Activated T-cell treated with anti-CD3 and anti-CD28 coated beads, Interleukin-2, amount 50 U/mL, for 24 hours (primary cell): Measurements from ENCODE around the gene CASP2.
A peak's percentile ranks its signal among the peaks of the same experiment; 100 is the strongest.

Experiments used
- DNase-seq: peaks from one replicate; pipeline ENCODE4 v3.0.0-alpha.2; 2020
- H3K27ac Mint-ChIP-seq: 2 replicates; pipeline ENCODE4 v1.8.0; 2020; ENCODE audit warnings: mild to moderate bottlenecking, mixed read lengths
- H3K27me3 Mint-ChIP-seq: 2 replicates; pipeline ENCODE4 v1.8.0; 2020; ENCODE audit warnings: mixed read lengths
- H3K36me3 Mint-ChIP-seq: 2 replicates; pipeline ENCODE4 v1.8.0; 2020; ENCODE audit warnings: low read depth, mixed read lengths
- H3K4me1 Mint-ChIP-seq: 2 replicates; pipeline ENCODE4 v1.8.0; 2020; ENCODE audit warnings: low read depth, mixed read lengths
- H3K4me3 Mint-ChIP-seq: 2 replicates; pipeline ENCODE4 v1.8.0; 2020; ENCODE audit warnings: mild to moderate bottlenecking, moderate library complexity, mixed read lengths
- H3K9me3 Mint-ChIP-seq: 2 replicates; pipeline ENCODE4 v1.8.0; 2020; ENCODE audit warnings: mixed read lengths

Gene CASP2

DNA sequence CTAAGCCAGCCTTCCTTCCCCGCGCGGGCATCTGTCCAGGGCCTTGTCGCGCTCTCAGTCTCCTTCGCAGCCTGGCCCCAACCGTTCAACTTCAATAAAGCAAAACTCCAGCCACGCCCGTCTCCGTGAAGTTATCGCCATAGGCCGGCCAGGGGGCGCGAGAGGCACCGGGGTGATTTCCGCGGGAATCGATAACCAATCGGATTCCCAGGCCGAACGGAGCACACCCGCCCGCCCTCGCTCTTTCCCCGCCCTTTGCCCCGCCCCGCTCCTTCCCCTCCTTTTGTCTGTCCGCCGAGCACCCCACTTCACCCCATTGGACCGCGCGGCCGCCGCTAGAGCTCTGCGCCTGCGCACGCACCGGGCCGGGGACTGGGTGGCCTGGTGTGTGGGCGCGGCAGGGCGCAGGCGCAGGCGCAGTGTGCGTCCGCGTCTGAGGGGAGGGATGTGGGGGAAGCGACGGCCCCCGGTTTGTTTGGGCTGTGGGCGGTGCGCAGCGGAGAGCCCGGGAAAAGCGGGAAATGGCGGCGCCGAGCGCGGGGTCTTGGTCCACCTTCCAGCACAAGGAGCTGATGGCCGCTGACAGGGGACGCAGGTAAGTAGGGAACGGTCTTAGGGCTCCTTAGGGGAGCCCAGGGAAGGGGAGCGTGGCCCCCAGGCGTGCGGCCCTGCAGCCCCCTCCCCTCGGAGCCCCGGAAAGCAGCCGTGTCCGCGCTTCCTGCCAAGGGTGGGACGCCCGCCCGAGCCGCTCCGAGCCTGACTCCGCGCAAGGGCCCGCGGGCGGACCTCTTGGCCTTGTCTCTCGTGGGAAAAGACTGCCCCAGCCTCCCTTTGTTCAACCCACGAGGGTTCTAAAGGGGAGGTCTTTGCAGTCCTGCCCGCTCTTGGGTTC lies at the start of gene CASP2:
Gene CASP2, plus strand, starts transcription at position 417 of the 892 bp plus-strand sequence. Its CDS starts 105 bp downstream, at position 522.
- peak; percentile 98 for DNase-seq
- H3K4me3 Mint-ChIP-seq = peak within 1 kb of the TSS; percentile 92

DNA sequence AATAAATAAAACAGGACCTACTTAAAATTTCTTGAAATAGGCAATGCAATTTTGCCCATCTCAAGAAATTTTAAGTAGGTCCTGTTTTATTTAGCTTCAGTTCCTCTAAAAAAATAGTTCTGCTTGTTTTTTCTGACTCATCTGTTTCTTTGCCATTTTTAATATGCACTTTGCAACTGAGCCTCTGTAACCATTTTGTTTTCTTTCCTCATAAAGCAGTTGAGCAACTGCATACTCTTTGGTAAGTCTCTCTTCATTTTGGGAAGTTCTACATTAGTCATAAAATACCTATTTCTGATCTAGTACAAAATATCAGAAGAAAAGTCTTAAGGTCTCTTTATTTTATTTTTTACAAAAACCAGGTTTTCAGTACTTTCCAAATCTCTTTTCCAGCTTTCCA lies 48.3 kb upstream of the CASP2 start:
- DNase-seq = no peak
- Mint-ChIP-seq H3K36me3 (no peaks in the 10 kb centered on the region), H3K4me1 (peaks cover 24% of the 10 kb centered on the region), H3K27me3 (no peaks in the 10 kb centered on the region), H3K27ac (peak overlapping the region; percentile 41), H3K4me3 (no peak overlapping the region), H3K9me3 (peaks cover 21% of the 10 kb centered on the region)

More for the DNA sequence above, at the start of gene CASP2:
- Mint-ChIP-seq H3K27me3 (no peaks in the 10 kb centered on the region), H3K4me1 (peaks cover 48% of the 10 kb centered on the region), H3K36me3 (peaks cover 52% of the 10 kb centered on the region), H3K27ac (peak within 1 kb of the TSS; percentile 97), H3K9me3 (peaks cover 7% of the 10 kb centered on the region)

DNA sequence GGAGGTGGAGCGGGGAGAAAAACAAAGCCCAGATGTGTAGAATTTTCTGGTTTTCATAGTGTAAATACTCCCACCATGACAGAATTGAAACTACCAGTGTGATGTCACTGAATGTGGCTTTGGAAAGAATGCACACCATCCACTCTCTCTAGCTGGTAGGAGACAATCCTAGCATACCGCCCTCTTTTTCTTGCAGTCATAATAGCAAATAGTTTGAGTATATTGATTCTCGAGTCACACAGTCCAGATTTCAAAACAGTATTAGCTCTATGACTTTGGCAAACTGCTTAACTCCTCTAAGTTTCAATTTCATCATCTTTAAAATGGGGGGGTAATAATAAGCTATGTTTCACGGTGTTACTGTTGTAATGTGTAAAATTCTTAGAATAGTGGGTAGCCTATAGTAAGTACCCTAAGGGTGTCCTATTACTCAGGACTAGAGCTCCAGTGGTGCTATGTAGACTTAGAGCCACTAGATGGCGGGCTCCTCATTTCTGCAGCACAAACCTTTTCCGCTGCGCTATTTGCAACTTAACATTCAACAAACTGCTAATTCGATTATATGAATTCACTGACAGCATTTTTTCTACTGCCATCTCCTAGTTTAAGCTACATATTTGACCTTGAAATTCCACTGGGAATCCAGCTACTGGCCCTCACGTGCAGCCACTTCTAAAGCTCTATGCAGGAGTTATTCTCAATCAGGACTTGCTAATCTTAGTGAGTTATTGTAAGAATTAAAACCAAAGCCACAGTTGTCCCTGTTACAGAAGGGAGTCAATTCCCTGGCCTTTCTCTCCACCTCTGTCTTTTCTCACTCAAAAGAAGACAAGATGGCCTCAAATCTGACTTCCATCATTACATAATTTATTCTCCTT lies 47.6 kb upstream of the CASP2 start:
- H3K36me3 Mint-ChIP-seq = no peaks in the 10 kb centered on the region
- no peaks in the 10 kb centered on the region for H3K27me3 Mint-ChIP-seq
- H3K9me3 Mint-ChIP-seq = peaks cover 17% of the 10 kb centered on the region
- H3K4me3 Mint-ChIP-seq = no peak overlapping the region
- H3K27ac Mint-ChIP-seq = peak overlapping the region; percentile 41
- peak; percentile 64 for DNase-seq
- peaks cover 31% of the 10 kb centered on the region for H3K4me1 Mint-ChIP-seq

DNA sequence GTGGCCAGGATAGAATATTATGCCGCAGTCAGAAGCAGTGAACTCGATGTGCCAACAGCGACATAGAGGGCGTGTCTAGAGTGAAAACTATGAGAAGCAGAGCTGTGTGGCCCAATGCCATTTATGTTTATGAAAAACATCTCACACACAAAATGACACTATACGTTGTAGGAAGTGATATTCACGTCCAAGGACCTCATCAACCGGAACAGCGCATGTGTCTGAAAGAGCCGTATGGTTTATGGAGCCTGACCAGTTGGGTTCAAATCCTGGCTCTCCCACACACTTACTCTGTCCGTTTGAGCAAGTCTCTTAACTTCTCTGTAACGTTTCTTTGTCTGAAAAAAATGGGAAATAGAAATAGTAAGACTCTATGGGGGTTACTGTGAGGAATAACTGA lies 45.8 kb upstream of the CASP2 start:
- H3K36me3 Mint-ChIP-seq = no peaks in the 10 kb centered on the region

DNA sequence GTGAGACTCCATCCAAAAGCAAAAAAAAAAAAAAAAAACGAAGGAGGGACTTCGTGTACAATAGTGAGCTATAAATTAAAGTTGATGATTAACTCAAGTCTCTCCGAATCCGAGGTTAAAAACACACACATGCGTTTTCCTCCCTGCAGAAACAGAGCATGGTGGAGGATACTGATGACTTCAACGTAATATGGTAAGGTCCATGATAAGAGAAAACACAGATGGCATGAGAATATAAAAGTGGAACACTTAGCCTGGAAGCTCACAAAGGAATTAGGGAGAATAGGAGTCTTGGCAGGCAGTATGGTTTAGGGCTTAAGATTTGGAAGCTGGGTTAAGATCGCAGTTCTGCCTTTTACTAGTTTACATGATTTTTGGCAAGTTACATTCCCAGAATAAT lies 45.0 kb upstream of the CASP2 start:
- DNase-seq = no peak
- Mint-ChIP-seq H3K27ac (no peak overlapping the region), H3K27me3 (no peaks in the 10 kb centered on the region), H3K36me3 (no peaks in the 10 kb centered on the region), H3K9me3 (no peaks in the 10 kb centered on the region), H3K4me3 (no peak overlapping the region), H3K4me1 (peaks cover 52% of the 10 kb centered on the region)

More for the DNA sequence above, 45.8 kb upstream of the CASP2 start:
- H3K4me1 Mint-ChIP-seq = peaks cover 48% of the 10 kb centered on the region
- no peaks in the 10 kb centered on the region for H3K27me3 Mint-ChIP-seq
- peaks cover 2% of the 10 kb centered on the region for H3K9me3 Mint-ChIP-seq
- DNase-seq = no peak
- no peak overlapping the region for H3K4me3 Mint-ChIP-seq
- no peak overlapping the region for H3K27ac Mint-ChIP-seq

DNA sequence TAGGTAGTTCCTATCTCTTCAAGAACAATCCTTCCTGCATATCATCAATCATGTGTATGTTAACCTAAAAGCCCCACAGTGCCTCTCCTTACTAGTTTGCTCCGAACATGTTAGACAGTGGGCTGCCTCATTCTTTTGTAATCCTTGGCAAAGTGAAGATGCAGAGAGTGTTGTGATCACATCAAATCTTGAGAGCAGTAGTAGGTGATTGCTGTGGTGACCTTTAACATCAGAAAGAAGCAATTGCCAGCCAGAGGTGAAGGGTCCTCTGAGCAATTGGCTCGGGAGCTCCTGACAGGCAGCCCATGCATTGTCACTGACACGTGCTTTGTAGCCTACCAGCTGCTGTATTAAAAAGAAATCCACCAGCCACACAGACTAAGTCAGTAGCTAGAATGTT lies 44.5 kb upstream of the CASP2 start:
- Mint-ChIP-seq H3K27me3 (no peaks in the 10 kb centered on the region), H3K9me3 (no peaks in the 10 kb centered on the region), H3K27ac (no peak overlapping the region), H3K4me3 (no peak overlapping the region), H3K36me3 (no peaks in the 10 kb centered on the region), H3K4me1 (peaks cover 56% of the 10 kb centered on the region)
- DNase-seq = no peak

DNA sequence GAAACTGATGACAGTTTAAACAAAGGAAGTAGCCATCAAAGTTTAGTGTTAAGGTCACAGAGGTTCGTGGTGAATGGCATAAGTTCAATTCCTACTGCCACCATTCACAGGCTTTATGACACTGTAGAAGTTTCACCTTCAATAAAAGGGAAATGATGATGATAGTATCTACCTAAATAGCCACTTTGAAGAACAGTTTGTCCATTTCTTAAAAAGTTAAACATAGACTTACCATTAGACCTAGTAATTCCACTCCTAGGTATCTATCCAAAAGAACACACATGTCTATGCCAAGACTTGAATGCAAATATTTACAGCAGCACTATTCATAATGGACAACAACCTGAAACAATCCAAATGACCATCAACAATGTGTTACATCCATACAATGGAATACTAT lies 43.8 kb upstream of the CASP2 start:
- Mint-ChIP-seq H3K27ac (no peak overlapping the region), H3K27me3 (no peaks in the 10 kb centered on the region), H3K4me1 (peaks cover 63% of the 10 kb centered on the region), H3K9me3 (peaks cover 2% of the 10 kb centered on the region), H3K36me3 (peaks cover 2% of the 10 kb centered on the region), H3K4me3 (no peak overlapping the region)
- DNase-seq = no peak

DNA sequence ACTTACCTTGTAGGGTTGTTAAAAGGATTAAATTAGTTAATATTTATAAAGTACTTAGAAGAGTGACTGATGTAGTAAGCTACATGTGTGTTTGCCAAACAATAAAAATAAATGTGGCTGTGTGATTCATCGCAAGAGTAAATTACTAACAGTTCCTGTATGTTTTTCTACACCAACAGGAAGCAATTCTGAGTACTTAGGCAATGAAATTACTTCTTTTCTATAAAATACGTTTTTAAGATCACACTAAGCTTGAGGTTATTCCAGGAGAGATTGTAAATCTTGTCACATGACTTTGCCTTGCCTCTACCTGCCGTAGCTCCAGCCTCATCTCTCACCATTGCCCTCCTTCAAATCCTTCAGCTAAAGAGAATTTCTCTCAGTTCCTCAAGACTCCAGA lies 43.0 kb upstream of the CASP2 start:
- Mint-ChIP-seq H3K27me3 (no peaks in the 10 kb centered on the region), H3K4me3 (no peak overlapping the region), H3K36me3 (peaks cover 2% of the 10 kb centered on the region), H3K4me1 (peaks cover 69% of the 10 kb centered on the region), H3K27ac (peak overlapping the region; percentile 74), H3K9me3 (peaks cover 2% of the 10 kb centered on the region)
- DNase-seq = no peak

DNA sequence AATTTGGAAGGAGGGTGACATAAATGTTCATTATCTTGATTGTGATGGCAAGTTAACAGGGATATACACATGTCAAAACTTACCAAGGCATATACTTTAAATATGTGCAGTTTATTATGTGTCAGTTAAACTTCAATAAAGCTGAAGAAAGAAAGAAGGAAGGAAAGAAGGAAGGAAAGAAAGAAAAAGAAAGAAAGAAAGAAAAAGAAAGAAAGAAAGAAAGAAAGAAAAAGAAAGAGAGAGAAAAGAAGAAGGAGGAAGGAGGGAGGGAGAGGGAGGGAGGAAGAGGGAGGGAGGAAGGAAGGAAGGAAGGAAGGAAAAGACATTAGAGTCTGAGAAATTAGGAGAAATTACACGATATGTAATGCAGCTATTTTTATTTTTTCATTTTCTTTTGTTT lies 40.8 kb upstream of the CASP2 start:
- Mint-ChIP-seq H3K36me3 (peaks cover 6% of the 10 kb centered on the region), H3K9me3 (peaks cover 2% of the 10 kb centered on the region), H3K27me3 (no peaks in the 10 kb centered on the region), H3K27ac (no peak overlapping the region), H3K4me1 (peaks cover 81% of the 10 kb centered on the region), H3K4me3 (no peak overlapping the region)
- DNase-seq = no peak

DNA sequence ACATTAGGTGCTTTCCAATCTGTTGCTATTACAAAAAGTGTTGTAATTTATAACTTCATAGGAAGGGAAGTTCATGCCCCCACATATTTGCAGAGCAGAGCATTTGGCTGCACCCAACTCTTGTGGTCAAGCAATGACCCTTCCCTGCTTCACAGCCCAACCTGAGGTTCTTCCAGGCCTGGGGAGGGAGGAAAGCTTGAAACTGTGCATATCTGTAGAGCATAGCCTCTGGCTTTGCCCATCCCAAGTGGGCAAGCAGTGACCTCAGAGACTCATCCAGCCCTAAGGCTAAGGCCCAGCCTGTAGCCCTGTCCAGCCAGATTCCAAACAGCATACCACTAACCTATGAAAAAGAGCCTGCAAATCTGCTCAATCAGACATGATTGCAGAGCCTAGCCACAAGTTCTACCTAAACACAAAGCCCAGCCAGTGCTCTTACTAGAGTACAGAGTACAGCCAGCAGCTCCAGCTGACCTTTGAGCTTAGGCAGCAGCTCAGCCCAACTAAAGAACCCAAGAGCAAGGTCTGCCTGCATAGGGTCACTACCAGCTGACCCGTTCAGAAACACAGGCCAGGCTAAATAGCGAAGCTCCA lies 39.3 kb upstream of the CASP2 start:
- H3K27me3 Mint-ChIP-seq = no peaks in the 10 kb centered on the region
- H3K4me3 Mint-ChIP-seq = no peak overlapping the region
- peaks cover 86% of the 10 kb centered on the region for H3K4me1 Mint-ChIP-seq
- DNase-seq = no peak
- H3K27ac Mint-ChIP-seq = peak overlapping the region; percentile 14
- H3K9me3 Mint-ChIP-seq = peaks cover 7% of the 10 kb centered on the region
- H3K36me3 Mint-ChIP-seq = peaks cover 10% of the 10 kb centered on the region

DNA sequence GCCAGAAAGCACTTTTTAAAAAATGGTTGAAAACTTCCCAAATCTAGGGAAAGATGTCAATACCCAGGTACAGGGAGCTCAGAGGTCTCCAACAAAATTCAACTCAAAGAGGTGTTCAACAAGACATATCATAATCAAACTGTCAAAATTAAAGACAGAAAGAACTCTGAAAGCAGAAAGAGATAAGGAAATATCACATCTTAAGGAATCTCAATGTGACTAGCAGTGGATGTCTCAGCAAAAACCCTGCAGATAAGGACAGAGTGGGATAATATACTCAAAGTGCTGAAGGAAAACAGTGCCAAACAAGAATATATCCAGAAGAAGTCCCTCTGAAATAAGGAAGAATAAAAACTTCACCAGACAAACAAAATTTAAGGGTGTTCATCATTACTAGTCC lies 38.0 kb upstream of the CASP2 start:
- DNase-seq = no peak
- Mint-ChIP-seq H3K9me3 (peaks cover 7% of the 10 kb centered on the region), H3K4me1 (peaks cover 82% of the 10 kb centered on the region), H3K27ac (peak overlapping the region; percentile 34), H3K27me3 (no peaks in the 10 kb centered on the region), H3K36me3 (peaks cover 10% of the 10 kb centered on the region), H3K4me3 (no peak overlapping the region)

DNA sequence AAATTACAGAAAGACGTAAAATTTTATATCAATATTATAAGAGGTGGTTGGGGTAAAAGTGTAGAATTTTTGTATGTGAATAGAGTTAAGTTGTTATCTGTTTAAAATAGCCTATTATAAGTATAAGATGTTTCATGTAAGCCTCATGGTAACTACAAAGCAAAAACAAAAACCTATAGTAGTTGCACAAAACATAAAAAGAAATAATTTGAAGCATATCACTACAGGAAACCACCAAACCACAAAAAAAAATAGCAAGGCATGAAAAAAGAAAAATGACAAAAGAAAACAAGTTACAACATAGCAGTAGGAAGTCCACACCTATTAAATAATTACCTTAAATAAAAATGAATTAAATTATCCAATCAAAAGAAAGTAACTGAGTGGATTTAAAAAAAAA lies 37.3 kb upstream of the CASP2 start:
- H3K4me3 Mint-ChIP-seq = peak overlapping the region; percentile 1

DNA sequence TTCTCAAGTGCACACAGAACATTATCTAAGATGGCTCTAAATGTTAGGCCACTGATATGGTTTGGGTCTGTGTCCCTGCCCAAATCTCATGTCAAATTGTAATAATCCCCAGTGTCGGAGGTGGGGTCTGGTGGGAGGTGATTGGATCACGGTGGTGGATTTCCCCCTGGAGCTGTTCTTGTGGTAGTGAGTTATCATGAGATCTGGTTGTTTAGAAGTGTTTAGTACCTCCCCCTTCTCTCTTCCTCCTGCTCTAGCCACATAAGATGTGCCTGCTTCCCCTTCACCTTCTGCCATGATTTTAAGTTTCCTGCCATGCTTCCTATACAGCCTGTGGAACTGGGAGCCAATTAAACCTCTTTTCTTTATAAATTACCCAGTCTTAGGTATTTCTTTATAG lies 36.1 kb upstream of the CASP2 start:
- H3K9me3 Mint-ChIP-seq = peaks cover 7% of the 10 kb centered on the region
- H3K4me1 Mint-ChIP-seq = peaks cover 79% of the 10 kb centered on the region
- H3K27me3 Mint-ChIP-seq = no peaks in the 10 kb centered on the region
- no peak overlapping the region for H3K4me3 Mint-ChIP-seq
- H3K27ac Mint-ChIP-seq = peak overlapping the region; percentile 74
- peaks cover 10% of the 10 kb centered on the region for H3K36me3 Mint-ChIP-seq
- no peak for DNase-seq

More for the DNA sequence above, 37.3 kb upstream of the CASP2 start:
- H3K27ac Mint-ChIP-seq = peak overlapping the region; percentile 51
- peaks cover 10% of the 10 kb centered on the region for H3K36me3 Mint-ChIP-seq
- no peaks in the 10 kb centered on the region for H3K27me3 Mint-ChIP-seq
- DNase-seq = no peak
- H3K9me3 Mint-ChIP-seq = peaks cover 7% of the 10 kb centered on the region
- peaks cover 82% of the 10 kb centered on the region for H3K4me1 Mint-ChIP-seq

DNA sequence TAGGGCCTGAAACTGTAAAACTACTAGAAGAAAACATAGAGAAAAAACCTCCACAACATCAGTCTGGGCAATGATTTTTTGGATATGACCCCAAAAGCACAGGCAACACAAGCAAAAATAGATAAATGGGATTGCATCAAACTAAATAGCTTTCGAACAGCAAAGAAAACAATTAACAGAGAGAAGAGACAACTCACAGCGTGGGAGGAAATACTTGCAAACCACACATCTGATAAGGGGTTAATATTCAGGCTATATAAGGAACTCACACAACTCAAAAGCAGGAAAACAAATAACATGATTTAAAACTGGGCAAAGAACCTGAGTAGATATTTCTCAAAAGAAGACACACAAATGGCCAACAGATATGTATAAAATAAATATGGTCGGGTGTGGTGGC lies 32.6 kb upstream of the CASP2 start:
- H3K9me3 Mint-ChIP-seq = peaks cover 5% of the 10 kb centered on the region

More for the DNA sequence above, 32.6 kb upstream of the CASP2 start:
- DNase-seq = no peak
- peaks cover 76% of the 10 kb centered on the region for H3K4me1 Mint-ChIP-seq
- peak overlapping the region; percentile 24 for H3K27ac Mint-ChIP-seq
- H3K36me3 Mint-ChIP-seq = peaks cover 9% of the 10 kb centered on the region
- no peak overlapping the region for H3K4me3 Mint-ChIP-seq
- H3K27me3 Mint-ChIP-seq = no peaks in the 10 kb centered on the region
